GM18511 (cell line): ENCODE measurements around the gene GUCA1A.
"Not testable (repeated sequence)": the region's sequence is repeated elsewhere in the genome, so short reads cannot be mapped to it uniquely, and the experiment has no call there.

Experiments used
- ATAC-seq: cut with Tn5 transposase; IDR thresholded peaks from one replicate; pipeline ENCODE4 v1.9.1; 2021; ENCODE audit warnings: mild to moderate bottlenecking, moderate library complexity; ENCODE audit not compliant: unreplicated experiment

Gene GUCA1A

DNA sequence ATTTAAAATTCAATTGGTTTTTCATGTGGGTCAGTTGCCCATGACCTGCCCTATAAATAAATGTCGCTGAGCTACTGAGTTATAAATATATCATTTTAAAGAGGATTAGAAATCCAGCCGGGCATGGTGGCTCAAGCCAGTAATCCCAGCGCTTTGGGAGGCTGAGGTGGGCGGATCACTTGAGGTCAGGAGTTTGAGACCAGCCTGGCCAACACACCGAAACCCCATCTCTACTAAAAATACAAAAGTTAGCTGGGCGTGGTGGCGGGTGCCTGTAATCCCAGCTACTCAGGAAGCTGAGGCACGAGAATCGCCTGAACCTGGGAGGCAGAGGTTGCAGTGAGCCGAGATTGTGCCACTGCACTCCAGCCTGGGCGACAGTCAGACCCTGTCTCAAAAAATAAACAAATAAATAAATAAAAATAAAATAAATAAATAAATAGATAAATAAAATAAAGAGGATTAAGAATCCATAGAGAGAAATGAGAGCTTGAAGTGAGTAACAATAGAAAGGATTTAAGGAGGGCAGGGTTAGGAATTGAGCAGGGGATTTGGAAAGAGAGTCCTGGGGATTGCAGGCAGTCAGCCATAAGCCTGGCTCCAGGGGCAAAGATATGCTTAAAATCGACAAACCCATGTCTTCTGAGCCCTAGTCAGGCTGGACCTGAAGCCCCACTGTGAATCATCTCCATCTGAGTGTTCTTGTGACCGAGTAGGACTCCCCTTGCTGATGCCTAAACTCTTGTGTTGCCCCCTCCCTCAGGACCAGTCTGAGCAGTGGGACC, 29.2 kb downstream of the GUCA1A start:
- ATAC-seq, result not testable (repeated sequence)

DNA sequence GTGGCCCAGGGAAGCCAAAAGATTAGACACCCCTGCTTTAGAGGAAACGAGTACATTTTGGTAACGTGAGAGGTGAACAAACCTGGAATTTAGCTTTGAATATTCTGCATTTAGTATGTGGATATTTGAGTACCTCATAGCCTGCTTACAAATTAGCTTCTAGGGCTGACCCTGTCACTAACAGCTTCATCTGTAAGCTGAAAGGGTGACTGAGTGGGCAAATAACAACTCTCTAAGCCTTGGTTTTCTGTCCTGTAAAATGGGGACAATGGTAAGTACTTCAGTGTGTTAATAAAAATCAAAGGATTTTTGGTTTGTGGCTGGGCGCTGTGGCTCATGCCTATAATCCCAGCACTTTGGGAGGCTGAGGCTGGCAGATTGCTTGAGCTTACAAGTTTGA, 30.0 kb downstream of the GUCA1A start:
- no peak for ATAC-seq

DNA sequence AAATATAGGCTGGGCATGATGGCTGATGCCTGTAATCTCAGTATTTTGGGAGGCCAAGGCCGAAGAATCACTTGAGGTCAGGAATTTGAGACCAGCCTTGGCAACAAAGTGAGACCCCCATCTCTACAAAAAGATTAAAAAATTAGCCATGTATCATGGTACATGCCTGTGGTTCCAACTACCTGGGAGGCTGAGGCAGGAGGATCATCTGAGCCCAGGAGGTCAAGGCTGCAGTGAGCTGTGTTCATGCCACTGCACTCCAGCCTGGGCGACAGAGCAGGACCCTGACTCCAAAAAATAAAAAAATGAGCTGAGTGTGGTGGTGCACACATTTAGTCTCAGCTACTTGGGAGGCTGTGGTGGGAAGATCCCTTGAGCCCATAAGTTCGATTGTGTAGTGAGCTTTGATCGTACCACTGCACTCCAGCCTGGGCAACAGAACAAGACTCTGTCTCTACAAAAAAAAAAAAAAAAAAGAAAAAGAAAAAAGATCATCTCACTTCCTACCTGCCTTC, 31.7 kb downstream of the GUCA1A start:
- ATAC-seq, result no peak

DNA sequence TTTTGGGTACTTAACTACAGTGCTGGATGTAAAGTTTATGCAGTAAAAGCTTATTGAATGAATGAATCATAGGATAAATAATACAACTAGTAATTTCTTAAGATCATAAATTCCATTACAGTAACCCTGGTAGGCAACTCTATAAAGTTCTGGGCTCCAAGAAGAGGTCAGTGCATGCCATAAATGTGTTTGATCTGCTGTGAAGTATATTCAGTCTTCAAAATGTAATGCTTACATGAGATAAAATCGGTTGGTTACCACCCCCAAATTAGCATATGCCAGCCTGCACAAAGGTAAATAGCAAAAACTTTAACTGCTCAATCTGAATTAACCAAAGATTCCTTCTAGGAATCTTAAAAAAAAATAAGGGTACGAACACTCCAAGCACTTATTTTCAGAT, 34.4 kb downstream of the GUCA1A start:
- ATAC-seq, result not testable (repeated sequence)

DNA sequence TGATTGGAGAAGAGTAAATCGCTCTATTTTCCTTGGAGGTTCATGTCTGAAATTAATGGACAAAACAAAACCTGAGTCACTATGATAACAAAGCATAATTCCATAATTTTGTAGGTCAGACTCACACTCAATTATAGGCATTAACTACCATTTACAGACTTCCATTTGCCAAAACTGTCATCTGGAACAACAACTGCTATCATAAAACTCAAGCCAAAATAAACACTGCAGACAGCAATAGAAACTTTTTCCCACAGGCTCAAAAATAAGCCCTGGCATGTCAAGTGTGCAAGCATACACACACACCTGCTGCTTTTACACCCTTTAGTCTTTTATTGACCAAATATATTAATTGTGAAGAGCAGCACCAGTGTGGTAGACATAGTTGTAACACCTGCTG, 37.4 kb downstream of the GUCA1A start:
- ATAC-seq, result no peak

DNA sequence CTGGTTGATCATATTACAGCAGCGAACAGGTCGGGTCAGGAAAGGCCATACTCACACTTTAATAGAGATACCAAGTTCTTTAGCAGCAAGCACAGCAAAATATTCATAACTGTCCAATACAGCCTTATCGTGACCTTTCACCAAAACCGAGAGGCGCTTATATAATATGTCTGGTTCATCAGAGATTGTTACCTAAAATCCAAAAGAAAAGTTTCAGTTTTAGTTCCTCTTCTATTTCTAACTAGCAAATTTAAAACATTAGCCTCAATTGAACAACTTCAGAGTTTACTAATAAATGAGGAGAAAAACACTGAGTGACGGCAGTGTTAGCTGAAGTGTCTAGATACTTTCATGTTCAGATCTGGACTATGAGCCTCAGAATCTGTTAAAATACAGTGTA, 38.6 kb downstream of the GUCA1A start:
- peak; percentile 59 for ATAC-seq

DNA sequence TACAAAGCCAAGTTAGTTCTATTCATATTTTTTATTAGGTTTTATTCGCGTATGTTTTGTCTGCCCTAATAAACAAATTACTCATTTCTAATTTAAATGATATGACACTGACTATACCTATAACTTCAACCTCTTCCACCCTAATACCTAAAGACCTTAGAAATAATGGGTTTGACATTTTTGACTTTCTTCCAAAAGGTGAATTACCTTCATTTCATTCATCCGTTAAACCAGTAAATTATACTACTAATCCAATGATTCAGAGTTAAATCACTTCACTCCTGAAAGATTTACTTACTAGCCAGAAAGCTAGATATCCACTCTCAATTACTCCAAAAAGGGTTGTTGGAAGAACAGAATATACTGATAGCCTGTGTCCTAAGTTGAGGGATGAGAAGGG, 39.3 kb downstream of the GUCA1A start:
- no peak for ATAC-seq

DNA sequence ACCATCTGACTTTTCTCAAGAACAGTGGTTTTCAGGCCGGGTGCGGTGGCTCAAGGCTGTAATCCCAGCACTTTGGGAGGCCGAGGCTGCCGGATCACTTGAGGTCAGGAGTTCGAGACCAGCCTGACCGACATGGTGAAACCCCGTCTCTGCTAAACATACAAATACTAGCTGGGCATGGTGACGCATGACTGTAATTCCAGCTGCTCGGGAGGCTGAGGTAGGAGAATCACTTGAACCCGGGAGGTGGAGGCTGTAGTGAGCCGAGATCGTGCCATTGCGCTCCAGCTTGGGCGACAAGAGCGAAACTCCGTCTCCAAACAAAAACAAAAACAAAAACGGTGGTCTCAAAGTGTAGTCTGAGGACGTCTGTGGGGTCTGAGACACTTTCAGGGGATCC, 43.3 kb downstream of the GUCA1A start:
- not testable (repeated sequence) for ATAC-seq

DNA sequence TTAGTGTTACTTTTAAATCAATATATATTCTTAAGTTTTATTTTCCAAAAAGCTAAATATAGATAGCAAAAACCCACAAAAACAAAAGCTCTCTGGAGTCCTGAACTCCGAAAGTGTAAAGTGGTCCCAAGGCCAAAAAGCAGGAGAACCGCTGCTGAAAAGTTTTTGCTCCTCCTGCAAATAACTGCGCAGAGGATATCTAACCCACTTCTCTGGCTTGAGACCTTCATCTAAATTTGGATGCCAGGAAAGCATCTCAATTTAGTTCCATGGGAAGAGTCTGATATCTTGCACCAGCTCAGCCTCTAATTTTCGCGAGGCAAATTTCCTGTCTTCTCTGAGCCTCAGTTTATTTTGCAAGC, 44.0 kb downstream of the GUCA1A start:
- ATAC-seq, result no peak

DNA sequence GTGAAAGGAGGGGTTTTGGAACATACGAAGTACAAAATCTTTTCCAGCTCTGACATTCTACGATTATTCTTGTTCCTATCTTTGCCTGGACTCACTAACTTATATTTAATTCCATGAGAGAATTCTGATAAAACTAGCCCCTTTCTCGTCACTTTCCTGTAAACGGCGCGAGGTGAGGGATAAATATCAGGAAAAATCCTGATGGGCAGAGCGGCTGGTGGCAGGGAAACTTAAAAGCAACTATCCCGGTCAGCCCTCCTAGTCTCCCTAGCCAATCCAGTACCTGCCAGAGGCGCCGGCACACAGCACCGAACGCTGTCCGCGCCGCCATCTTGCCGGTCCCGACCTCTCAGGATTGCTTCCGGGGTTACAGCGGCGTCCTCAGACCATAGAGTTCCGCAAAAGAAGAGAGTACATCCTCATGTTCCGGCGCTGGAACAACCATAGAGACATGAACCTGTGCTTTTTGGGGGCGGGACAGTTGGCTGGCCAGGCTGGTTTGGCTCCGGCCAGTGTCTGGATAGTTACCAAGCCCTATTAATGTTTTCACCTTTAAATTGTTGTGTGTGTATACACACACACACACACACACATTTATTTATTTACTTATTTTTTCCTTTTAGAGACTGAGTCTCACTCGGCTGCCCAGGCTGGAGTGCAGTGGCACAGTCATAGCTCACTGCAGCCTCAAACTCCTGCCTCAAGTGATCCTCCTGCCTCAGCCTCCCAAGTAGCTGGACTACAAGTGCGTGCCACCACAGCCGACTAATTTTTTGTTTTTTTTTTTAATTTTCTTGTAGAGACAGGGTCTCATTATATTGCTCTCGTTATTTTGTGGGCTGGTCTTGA, 44.6 kb downstream of the GUCA1A start, which contains the start of gene MRPS10:
MRPS10 (minus strand) TSS at position 343 of the 849 bp plus-strand sequence; CDS start at position 331, 12 bp downstream.
- peak; percentile 97 for ATAC-seq

DNA sequence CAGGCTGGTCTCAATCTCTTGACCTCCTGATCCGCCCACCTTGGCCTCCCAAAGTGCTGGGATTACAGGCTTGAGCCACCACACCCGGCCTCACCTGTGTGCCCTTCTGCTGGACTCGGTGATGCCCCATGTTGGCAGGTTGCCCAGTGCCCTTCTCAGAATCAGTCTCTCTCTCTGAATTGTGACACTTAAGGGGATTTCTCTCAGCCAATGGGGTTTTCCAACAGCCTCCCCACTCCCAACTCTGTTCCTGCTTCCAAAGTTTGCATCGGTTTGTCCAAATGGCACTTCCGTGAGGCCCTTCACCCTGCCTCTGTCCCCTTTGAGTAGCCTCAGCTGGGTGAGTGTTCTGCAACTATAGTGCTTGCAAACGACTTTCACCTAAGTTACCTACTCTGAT, 47.6 kb downstream of the GUCA1A start:
- ATAC-seq, result no peak

DNA sequence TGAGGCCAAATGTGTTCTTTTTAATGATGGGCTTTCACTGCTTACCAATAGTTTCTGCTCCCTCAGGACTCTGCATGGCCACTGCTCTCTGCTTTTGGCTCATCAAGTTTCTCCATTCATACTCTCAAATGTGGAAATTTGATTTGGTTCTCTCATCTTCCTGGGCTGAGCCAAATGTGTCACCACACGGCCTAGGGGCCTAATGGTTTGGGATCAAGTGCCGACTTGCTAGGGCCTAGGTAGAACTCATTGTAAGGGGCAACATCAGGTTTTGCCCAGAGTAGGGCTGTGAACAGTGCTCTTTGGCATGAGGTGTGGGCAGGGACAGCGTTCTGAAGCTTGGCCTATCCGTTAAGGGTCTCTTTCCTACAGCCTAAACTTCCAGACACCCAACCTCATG, 48.4 kb downstream of the GUCA1A start:
- ATAC-seq, result no peak

DNA sequence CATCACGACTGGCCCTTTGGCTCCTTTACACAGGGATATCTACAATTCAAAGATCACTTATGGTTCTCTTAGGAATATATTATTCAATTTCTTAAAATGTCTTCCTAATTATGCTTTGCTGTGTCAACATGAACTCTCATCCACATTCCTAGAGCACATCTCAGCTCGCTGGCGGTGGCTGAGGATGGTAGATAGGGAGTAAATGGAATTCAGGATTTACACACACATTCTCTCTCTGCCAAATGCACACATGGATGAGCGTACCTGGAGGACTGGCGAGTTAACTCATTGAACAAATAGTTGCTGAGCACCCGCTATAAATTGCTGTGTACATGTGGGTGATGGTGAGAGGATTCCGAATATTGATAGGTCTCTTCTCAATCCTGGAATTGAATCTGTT, 49.3 kb downstream of the GUCA1A start:
- no peak for ATAC-seq

DNA sequence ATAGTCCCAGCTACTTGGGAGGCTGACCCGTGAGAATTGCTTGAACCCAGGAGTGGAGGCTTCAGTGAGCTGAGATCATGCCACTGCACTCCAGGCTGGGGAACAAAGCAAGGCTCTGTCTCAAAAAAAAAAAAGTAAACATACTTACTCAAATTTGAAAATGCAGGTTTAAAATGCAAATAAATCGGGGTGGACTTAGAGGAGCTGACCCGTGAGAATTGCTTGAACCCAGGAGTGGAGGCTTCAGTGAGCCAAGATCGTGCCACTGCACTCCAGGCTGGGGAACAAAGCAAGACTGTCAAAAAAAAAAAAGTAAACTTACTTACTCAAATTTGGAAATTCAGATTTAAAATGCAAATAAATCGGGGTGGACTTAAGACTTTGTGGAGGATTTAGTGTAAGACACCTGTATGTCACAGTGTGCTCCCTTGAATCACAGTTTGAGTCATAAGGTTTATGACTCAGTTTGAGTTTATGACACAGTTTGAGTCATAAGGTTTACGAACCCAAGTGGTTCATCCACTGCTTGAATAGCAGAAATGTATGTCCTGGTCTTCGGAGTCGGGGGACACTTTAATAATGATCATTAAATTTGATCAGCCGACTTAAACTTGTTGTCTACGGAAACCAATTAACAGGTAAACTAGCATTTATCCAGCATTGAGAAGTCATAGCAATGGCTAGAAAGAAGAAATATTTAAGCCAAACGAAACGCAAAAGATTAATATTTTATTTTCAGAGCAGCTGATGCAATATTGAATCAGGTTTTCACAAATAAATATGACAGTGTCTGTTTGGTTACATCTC, 51.3 kb downstream of the GUCA1A start:
- peak; percentile 91 for ATAC-seq

DNA sequence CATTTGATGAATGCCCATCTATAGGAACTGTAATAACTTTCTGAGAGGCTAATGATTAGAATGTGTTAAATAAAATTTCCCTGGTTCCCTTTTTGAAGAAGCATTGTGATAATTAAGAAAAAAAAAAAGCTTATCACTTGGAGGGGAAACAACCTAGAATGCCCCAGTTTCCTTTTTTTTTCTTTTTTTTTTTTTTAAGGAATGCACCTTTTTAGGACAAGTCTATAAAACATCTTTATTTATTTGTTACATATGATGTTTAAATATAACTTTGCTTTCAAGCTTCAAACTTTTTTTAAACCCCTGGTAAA, 51.8 kb downstream of the GUCA1A start:
- ATAC-seq, result no peak

DNA sequence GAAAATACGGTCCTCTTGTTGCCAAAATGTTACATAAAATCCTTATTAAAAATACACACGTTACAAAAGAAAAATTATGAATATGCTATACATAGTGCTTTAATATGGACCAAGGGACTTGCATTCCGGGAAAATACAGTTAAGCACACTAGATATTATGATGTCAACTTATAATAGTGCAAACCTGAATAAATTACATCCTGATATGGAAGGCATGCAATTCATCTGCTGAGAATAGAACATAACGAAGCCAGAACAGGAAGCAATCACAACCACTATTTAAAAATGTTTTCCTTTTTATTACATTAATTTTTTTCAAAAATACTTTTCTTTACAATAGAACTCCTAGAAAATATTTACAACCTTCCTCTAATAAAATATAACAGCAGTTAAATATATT, 52.3 kb downstream of the GUCA1A start:
- ATAC-seq, result no peak

DNA sequence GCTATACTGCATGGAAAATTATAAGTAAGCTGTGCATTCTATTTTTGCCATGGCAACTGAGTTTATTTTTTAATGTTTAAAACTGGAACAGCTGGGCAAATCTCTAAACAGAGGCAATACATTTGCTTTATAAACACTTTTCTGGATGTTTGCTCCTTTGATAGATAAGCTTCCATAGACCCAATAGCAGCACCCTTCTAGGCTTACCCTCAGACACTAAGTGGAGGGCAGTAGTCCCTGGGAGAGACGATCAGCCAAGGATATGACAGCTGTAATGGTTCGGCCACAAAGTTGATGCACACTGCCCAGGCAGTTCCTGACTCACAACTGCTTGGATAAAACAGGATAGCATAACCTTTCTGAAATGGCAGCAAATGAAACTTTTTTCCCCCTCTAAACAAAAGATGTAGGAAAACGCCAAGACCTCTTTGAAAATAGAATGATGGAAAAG, 53.0 kb downstream of the GUCA1A start:
- ATAC-seq, result no peak

DNA sequence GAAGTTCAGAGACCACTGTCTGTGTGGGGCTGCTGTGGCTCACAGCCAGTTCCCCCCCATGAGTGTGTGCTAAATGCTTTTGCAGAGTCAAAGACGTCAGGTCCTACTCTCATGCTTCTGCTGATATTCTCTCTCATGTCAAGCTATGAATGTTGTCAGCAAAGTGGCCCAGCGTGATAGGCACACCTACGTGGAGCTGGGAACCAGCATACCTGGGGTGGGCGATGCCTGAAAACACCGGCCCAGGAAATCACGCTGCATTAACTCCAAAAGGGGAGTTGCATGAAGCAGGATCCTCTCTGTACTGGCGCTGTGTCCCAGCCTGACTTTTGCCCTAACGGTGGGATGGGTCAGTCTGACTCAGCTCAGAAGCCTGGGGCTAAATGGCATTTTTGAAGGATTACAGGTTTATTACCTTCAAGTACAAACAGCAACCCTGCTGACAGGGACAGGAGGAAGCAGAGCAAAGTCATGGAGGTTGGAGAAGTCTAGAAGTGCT, 53.5 kb downstream of the GUCA1A start:
- no peak for ATAC-seq

DNA sequence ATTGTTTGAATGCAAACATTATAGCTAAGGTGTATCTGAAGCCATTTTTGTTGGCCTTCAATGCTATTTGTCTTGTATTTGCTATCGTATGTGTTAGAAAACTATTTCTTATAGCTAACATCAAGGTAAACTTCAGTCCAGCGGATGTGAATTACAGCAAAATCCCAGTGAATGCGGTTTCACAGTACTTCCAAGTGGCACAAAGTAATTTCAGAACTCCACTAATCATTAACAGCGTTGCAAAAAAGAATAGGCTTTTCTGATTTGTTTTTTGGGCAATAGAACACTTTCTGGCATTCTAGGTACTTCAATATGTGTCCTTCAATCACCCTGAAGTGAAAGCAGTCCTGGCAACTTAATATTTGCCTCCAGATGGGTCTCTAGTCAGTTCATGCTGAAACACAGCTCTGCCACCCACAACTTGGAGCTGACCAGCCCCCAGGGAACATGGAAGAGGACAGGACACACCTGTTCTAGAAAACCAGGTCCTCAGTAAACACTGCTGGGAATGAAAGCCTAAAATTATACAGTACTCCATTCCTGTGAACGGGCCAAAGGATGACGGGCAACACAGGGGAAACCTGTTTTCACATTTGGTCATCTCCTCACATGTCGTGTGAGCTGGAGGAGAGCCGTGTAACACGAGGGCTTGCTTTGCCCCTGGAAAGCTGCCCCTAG, 54.1 kb downstream of the GUCA1A start:
- no peak for ATAC-seq

DNA sequence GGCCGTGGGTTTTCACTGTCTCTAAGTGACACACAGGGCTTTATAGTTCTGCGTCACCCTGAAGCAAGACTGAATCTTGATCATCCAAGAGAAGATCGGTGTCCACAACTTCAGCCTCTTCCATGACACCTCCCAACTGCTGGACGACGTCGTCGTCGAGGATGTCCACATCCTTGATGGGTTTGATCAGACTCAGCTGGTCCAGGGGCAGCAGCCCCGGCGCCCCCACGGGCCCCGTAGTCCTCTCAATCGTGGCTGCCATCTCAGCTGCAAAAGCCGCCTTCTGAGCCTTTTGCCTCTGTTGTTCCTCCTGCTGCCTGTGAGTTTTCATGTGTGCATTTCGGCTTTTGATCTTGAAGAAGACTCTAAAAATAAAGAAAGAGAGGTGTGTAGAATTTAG, 55.1 kb downstream of the GUCA1A start:
- ATAC-seq, result no peak
